ENCODE measurements around the gene C10orf90.
A peak's percentile ranks its signal among the peaks of the same experiment; 100 is the strongest.

C10orf90 gene

DNA sequence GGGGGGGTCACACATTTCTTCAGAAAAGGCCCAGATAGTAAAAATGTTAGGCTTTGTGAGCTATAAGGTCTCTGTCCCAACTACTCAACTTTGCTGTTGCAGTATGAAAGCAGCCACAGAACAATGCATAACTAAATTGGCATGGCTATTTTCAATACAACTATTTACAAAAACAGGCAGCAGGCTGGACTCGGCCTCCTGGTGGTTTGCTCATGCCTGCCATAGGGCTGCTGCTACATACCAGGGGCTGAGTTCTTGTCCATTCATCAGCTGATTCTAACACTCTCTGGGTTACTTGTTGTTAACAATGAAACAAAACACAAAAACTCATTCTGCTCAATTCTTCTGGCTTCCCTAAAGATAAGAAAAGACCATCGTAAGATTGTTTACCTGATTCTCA is 172.8 kb downstream of the C10orf90 start:
- H3K4me3 ChIP-seq (ENCODE audit: low read depth, low read length): no peak overlapping the region
- TF ChIP-seq, protein P1, sequence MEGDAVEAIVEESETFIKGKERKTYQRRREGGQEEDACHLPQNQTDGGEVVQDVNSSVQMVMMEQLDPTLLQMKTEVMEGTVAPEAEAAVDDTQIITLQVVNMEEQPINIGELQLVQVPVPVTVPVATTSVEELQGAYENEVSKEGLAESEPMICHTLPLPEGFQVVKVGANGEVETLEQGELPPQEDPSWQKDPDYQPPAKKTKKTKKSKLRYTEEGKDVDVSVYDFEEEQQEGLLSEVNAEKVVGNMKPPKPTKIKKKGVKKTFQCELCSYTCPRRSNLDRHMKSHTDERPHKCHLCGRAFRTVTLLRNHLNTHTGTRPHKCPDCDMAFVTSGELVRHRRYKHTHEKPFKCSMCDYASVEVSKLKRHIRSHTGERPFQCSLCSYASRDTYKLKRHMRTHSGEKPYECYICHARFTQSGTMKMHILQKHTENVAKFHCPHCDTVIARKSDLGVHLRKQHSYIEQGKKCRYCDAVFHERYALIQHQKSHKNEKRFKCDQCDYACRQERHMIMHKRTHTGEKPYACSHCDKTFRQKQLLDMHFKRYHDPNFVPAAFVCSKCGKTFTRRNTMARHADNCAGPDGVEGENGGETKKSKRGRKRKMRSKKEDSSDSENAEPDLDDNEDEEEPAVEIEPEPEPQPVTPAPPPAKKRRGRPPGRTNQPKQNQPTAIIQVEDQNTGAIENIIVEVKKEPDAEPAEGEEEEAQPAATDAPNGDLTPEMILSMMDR (conservative IDR thresholded peaks at IDR 0.05; ENCODE audit: low read depth, low read length): peak; percentile 49
- peak; percentile 37 for DNase-seq (ENCODE audit: low read depth)

DNA sequence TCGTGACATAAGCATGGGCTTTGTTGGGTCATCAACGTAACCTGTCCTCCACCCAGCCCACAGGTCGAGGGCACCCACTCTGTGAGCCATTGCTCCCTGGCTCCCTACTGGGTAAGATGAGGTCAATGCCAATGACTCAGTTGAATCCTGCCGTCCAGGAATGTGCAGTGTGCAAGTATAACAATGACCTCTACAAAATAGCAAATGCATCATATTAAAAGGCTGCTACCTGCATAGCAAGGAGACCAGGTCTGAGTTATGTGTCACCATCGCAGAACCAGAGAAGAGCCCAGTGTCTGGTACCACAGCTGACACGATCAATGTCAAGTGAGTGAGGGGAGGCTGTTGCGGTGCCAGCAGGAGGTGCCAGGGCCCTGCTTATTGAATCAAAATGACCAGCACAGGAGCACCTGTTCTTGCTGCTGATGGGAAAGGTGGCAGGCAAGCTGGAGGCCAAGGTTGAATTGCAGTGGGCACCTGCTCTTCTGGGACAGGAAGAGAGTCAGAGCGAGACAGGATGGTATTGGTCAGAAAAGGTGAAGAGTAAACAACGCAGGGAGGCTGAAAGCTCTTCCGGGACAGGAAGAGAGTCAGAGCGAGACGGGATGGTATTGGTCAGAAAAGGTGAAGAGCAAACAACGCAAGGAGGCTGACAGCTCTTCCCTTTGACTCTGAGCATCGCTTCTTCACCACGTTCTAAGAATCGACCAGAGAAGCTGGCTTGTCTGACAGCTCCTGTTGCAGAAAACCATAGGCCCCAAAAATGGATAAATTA is 173.5 kb downstream of the C10orf90 start:
- TF ChIP-seq, protein P1 (conservative IDR thresholded peaks at IDR 0.05; ENCODE audit: low read depth, low read length): no peak
- H3K4me3 ChIP-seq (ENCODE audit: low read depth, low read length): no peak overlapping the region
- DNase-seq (ENCODE audit: low read depth): peak; percentile 19

DNA sequence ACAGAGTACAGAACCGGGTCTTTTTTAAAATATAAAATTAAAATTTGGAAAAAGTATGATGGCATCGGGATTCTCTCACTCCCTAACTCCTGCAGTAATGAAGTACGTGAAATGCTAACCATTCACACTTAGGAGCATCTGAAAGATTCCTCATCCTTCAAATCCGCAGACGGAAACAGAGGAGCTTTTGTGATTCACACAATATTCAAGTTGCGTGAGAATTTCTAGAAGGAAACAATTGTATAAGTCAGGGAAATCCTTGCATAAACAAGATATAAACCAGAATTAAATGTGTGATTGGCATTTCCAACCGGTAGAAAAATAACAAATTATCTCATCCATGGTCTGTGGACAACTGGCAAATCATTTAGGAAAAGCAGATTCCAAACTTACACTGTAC is 179.0 kb downstream of the C10orf90 start:
- TF ChIP-seq, protein P1 (conservative IDR thresholded peaks at IDR 0.05; ENCODE audit: low read depth, low read length): no peak
- no peak for DNase-seq (ENCODE audit: low read depth)
- H3K4me3 ChIP-seq (ENCODE audit: low read depth, low read length): no peak overlapping the region

DNA sequence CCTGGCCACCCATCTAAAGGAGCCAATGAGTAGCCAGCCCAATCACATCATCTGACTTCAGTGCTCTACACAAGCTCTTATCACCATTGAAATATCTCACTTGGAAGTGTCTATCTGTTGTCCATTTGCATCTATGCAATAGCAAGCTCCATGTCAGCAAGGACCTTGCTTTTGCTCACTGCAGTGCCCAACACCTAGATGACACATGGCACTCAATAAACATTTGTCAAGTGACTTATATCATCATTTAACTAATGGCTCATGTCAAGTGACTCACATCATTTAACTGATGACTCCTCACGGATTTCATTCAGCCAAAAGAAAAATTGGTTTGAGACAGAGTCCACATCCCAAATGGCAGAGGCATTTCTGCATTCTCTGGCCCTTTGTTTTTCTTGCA is 189.3 kb downstream of the C10orf90 start:
- no peak overlapping the region for H3K4me3 ChIP-seq (ENCODE audit: low read depth, low read length)
- no peak for DNase-seq (ENCODE audit: low read depth)
- TF ChIP-seq, protein P1 (conservative IDR thresholded peaks at IDR 0.05; ENCODE audit: low read depth, low read length): no peak

DNA sequence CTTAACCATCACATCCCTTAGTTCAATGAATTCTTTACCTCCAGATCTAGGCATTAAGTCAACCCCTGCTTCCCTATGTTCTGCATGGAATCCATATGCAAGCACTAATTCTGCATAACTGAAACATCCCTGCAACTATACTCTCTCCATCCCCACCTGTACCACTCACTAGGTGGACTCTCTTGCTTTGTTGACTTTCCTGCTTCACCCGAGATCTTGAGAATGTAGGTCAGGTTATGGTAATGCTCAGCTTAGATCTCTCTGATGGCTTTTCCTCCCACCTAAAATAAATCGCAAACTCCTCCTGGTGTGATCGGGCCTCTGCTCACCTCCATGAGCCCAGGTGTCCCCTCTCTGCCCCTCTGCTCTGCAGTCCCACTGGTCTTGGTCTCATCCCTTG is 189.8 kb downstream of the C10orf90 start:
- DNase-seq (ENCODE audit: low read depth): no peak
- TF ChIP-seq, protein P1 (conservative IDR thresholded peaks at IDR 0.05; ENCODE audit: low read depth, low read length): no peak

DNA sequence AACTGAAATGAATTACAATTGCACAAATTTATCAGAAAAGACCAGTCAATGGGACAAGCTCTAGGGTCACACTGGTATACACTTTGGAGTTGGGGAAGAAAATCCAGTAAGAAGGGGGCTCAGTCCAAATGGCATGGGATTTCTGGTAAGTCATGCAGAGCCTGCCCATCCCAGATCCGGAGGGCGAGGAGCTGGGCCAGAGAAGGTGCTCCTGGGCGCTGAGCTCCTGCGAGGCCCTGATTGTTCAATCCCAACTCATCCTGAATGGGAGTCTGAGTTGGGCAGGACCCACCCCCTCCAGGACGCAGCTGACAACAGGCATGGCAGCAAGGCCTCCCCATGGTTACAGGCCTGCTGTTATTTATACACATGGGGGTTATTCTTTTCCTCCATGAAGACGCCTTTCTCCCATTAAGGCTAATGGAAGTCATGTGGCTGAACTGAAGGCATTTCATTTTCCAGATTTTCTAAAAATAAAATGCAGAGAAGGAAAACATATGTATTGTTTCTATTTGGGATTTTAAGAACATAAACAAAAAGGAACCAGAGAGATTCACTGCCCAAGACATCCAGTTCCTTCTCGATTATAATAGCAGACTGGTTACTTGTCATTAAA is 191.1 kb downstream of the C10orf90 start:
- TF ChIP-seq, protein P1 (conservative IDR thresholded peaks at IDR 0.05; ENCODE audit: low read depth, low read length): no peak
- H3K4me3 ChIP-seq (ENCODE audit: low read depth, low read length): no peak overlapping the region
- no peak for DNase-seq (ENCODE audit: low read depth)

More for the DNA sequence above, 189.8 kb downstream of the C10orf90 start:
- H3K4me3 ChIP-seq (ENCODE audit: low read depth, low read length): no peak overlapping the region
